Tibial artery (tissue), 4 donors: ENCODE data around the gene GBX1.
A peak's percentile ranks its signal among the peaks of the same experiment; 100 is the strongest.

Experiments
- DNase-seq, 2 donors: peaks; one replicate each; pipeline ENCODE4 v3.0.0-alpha.2; 2019
- H3K27ac ChIP-seq, 2 donors: fragments of 200-600 bp; sonication (generic) in 1 of 2; 1 replicate in 1 of 2; 2 replicates in 1 of 2; pipeline ENCODE4 v1.5.1; 2018 to 2019; ENCODE audit warnings: mild to moderate bottlenecking in 1 of 2
- H3K27me3 ChIP-seq, 2 donors: fragments of 200-600 bp; sonication (generic) in 1 of 2; one replicate each; pipeline versions ENCODE4 v1.5.1 to v1.6.0; 2016 to 2019
- H3K36me3 ChIP-seq, 3 donors: fragments of 200-600 bp; sonication (generic) in 2 of 3; one replicate each; pipeline ENCODE4 v1.5.1; 2016 to 2019; ENCODE audit warnings: mild to moderate bottlenecking in 2 of 3
- H3K4me1 ChIP-seq, 4 donors: fragments of 200-600 bp; sonication (generic) in 2 of 4; 1 replicate in 3 of 4; 2 replicates in 1 of 4; pipeline ENCODE4 v1.5.1; 2016 to 2019
- H3K4me3 ChIP-seq, 2 donors: fragments of 200-600 bp; sonication (generic) in 1 of 2; 1 replicate in 1 of 2; 2 replicates in 1 of 2; pipeline ENCODE4 v1.5.1; 2018 to 2019; ENCODE audit warnings: mild to moderate bottlenecking in 2 of 2
- H3K9me3 ChIP-seq, 3 donors: fragments of 200-600 bp; sonication (generic) in 1 of 3; one replicate each; pipeline ENCODE4 v1.5.1; 2016 to 2019
- CTCF ChIP-seq, 2 experiments: fragments of 200-600 bp in 1 of 2; fragments of 450-650 bp in 1 of 2; IDR thresholded peaks; one replicate each; pipeline ENCODE4 v1.5.1; 2017 to 2019; ENCODE audit warnings: antibody characterized with exemption in 2 of 2, mild to moderate bottlenecking in 1 of 2, moderate library complexity in 1 of 2
- intact Hi-C: fragments of 100-400 bp; cut with DNase I; formaldehyde crosslinking; loops from one replicate; pipeline ENCODE4 v1.15.0; 2023; ENCODE audit warnings: low total_unique reads

The GBX1 gene

DNA sequence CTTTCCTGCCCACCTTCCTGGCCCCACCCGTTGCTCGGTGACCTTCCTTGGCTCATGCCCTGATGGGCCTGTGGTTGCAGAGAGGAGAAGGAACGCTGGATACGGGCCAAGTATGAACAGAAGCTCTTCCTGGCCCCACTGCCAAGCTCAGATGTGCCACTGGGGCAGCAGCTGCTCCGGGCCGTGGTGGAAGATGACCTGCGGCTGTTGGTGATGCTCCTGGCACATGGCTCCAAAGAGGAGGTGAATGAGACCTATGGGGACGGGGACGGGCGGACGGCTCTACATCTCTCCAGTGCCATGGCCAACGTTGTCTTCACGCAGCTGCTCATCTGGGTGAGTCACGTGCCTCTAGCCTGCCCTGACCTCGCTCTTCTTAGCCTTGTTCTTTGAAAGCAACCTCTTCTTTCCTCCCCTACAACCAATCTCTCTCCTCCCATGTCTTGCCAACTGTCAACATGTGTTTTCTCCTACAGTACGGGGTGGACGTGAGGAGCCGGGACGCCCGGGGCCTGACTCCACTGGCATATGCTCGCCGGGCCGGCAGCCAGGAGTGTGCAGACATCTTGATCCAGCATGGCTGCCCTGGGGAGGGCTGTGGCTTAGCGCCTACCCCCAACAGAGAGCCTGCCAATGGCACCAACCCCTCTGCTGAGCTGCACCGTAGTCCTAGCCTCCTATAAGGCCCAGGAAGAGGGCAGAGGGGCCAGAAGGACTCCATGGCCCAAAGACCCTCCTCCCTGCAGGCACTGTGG, 24.1 kb downstream of the GBX1 start:
- intact Hi-C loops, result no loop called here
- Histone ChIP-seq H3K36me3 (peaks cover 16 to 70% (median 44%) of the 10 kb centered on the region in 3 donors), H3K4me3 (no peak overlapping the region), H3K27me3 (peaks cover 0 to 2% of the 10 kb centered on the region in 2 donors), H3K27ac (no peak overlapping the region), H3K9me3 (no peaks in the 10 kb centered on the region), H3K4me1 (no peaks in the 10 kb centered on the region)
- peak in 1 of 2 donors; percentile 59 for DNase-seq
- TF ChIP-seq CTCF (IDR thresholded peaks at IDR 0.05), result no peak

DNA sequence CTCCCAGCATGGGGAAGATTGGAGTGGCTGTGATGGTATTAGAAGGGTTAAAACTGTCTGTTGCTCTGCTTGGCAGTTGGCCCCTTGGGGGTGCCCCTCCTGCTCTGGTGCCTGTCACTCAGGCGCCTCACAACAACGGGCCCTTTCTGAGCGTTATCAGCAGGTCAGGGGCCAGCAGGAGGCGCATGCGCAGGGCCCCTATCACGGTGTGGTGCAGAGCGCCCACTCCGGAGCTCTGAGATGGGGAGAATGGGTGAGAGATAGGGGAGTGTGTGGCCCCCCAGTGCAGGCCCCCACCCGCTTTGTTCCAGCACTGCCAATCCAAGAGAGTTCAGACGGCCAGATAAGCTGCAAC, 24.8 kb downstream of the GBX1 start:
- Histone ChIP-seq H3K27ac (no peak overlapping the region), H3K36me3 (peaks cover 16 to 77% (median 51%) of the 10 kb centered on the region in 3 donors), H3K4me1 (no peaks in the 10 kb centered on the region), H3K27me3 (no peaks in the 10 kb centered on the region), H3K4me3 (no peak overlapping the region), H3K9me3 (no peaks in the 10 kb centered on the region)
- intact Hi-C loops, result no loop called here
- TF ChIP-seq CTCF (IDR thresholded peaks at IDR 0.05), result no peak
- DNase-seq, result no peak

DNA sequence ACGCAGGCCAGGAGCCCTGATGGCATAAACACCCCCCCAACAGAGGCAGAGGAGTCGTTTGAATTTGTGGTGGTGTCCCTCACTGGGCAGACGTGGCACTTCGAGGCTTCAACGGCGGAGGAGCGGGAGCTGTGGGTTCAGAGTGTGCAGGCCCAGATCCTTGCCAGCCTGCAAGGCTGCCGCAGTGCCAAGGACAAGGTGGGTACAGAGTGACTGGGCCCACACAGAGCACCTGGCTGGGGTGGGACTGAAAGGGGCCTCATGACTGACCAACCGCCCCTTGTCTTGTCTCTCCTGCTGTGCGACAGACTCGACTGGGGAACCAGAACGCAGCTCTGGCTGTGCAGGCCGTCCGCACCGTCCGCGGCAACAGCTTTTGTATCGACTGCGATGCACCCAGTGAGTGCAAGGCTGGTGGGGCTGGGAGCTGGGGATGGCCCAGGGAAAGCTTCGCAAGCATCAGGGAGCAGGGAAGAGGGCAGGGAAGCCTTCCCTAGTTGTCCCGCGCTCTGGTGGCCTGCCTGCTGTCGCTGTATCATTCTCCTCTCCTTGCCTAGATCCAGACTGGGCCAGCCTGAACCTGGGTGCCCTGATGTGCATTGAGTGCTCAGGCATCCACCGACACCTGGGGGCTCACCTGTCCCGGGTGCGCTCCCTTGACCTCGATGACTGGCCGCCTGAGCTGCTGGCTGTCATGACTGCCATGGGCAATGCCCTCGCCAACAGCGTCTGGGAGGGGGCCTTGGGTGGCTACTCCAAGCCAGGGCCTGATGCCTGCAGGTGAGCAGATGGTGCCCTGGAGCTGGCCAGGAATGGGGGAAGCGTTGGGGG, 25.4 kb downstream of the GBX1 start:
- Histone ChIP-seq H3K27me3 (no peaks in the 10 kb centered on the region), H3K27ac (no peak overlapping the region), H3K9me3 (no peaks in the 10 kb centered on the region), H3K4me3 (no peak overlapping the region), H3K36me3 (peaks cover 16 to 83% (median 57%) of the 10 kb centered on the region in 3 donors), H3K4me1 (no peaks in the 10 kb centered on the region)
- no peak for TF ChIP-seq CTCF (IDR thresholded peaks at IDR 0.05)
- DNase-seq, result peak; percentile 19 to 61
- intact Hi-C loops, result no loop called here

DNA sequence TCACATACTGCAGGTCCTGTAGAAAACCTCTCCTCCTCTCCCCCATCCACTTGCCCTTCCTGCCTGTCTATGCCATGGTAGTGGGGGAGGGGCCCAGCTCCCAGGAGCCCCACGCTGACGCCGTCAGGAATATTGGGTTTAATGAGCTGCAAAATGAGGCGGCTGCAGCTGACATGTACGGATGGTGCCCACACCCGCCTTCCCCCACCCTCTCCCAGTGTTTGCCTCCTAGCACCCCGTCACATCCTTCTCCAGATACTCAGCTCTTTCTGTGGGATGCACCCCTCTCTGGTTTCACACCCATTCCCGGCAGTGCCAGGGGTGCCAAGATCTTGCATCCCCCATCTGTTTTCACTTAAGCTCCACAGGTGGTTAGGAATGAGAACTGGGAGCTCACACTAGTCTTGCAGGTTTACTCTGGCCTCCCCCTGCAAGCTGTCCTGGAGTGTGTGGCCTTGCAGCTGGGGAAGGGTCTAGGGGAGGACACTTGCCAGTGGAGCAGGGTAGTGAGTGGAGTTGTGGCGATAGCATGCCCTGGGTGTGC, 26.1 kb downstream of the GBX1 start:
- intact Hi-C loops, result no loop called here
- no peak for DNase-seq
- H3K4me1 ChIP-seq, result no peaks in the 10 kb centered on the region
- no peaks in the 10 kb centered on the region for H3K27me3 ChIP-seq
- peaks cover 18 to 90% (median 64%) of the 10 kb centered on the region in 3 donors for H3K36me3 ChIP-seq
- H3K9me3 ChIP-seq, result no peaks in the 10 kb centered on the region
- H3K27ac ChIP-seq, result no peak overlapping the region
- no peak overlapping the region for H3K4me3 ChIP-seq
- no peak for TF ChIP-seq CTCF (IDR thresholded peaks at IDR 0.05)

DNA sequence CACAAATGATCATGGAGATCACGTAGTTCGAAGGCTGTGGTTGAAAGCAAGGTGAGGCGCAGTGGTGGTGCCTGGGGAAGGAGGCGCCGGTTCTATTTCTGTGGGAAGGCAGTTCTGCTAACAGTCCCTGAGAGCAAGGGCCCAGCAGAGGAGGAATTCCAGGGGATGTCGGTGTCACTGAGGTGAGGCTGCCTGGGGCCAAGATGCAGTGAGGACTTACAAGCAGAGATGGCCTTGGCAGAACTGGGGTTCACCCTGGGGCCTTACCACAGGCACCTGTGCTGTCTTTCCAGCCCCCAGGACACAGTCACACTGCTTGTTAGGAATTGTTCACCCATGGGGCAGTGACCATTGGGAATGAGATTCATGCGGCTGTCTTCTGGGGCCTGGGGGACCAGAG, 26.7 kb downstream of the GBX1 start:
- Histone ChIP-seq H3K27me3 (no peaks in the 10 kb centered on the region), H3K36me3 (peaks cover 24 to 96% (median 70%) of the 10 kb centered on the region in 3 donors), H3K4me1 (no peaks in the 10 kb centered on the region), H3K9me3 (no peaks in the 10 kb centered on the region), H3K4me3 (no peak overlapping the region), H3K27ac (no peak overlapping the region)
- intact Hi-C loops, result no loop called here
- DNase-seq, result no peak
- TF ChIP-seq CTCF (IDR thresholded peaks at IDR 0.05), result no peak
